VCaP (cell line): ENCODE results near the gene PHF3.

Experiments used
- H3K27ac ChIP-seq: fragments of 450-650 bp; 2 replicates; pipeline ENCODE4 v1.5.1; 2017
- CTCF ChIP-seq: fragments of 450-650 bp; conservative IDR thresholded peaks from 2 replicates; pipeline ENCODE4 v1.5.1; 2017; ENCODE audit warnings: mild to moderate bottlenecking, moderate library complexity

The PHF3 gene

GRCh38 chr6:63685446-63686379 lies 50.1 kb downstream of the PHF3 start:
- TF ChIP-seq CTCF: no peak
- H3K27ac ChIP-seq: no peak overlapping the region

GRCh38 chr6:63689421-63689820 lies 53.8 kb downstream of the PHF3 start:
- H3K27ac ChIP-seq: no peak overlapping the region
- TF ChIP-seq CTCF: no peak

- TF ChIP-seq CTCF: no peak
- H3K27ac ChIP-seq: no peak overlapping the region
Observed at GRCh38 chr6:63690221-63690620, 54.6 kb downstream of the PHF3 start.

GRCh38 chr6:63705707-63706106 lies 70.1 kb downstream of the PHF3 start:
- TF ChIP-seq CTCF: no peak
- no peak overlapping the region for H3K27ac ChIP-seq

- no peak for TF ChIP-seq CTCF
Observed at GRCh38 chr6:63706630-63707029, 71.0 kb downstream of the PHF3 start.

GRCh38 chr6:63708631-63709030 lies 73.0 kb downstream of the PHF3 start:
- no peak for TF ChIP-seq CTCF
- no peak overlapping the region for H3K27ac ChIP-seq

More at GRCh38 chr6:63706630-63707029, 71.0 kb downstream of the PHF3 start:
- no peak overlapping the region for H3K27ac ChIP-seq

- H3K27ac ChIP-seq: no peak overlapping the region
- TF ChIP-seq CTCF: no peak
Observed at GRCh38 chr6:63709148-63709547, 73.5 kb downstream of the PHF3 start.
